Uterine smooth muscle cell (primary cell): Measurements from ENCODE around the gene PPP1CB. TPM values are rescaled to one million over a fixed set of nuclear protein-coding genes. Genes with fewer than 3 reads are reported as not detected.

Source experiments
- total RNA-seq: library from RNA; depleted of rRNA; stranded (reverse); fragments of >200 nt; gene quantifications from 2 replicates; pipeline ENCODE4 v1.2.3, GENCODE V29; 2014

Gene PPP1CB
- total RNA-seq = 260 and 278 TPM in 2 replicates

GRCh38 chr2:28751252-28751955, at the start of gene PPP1CB:
PPP1CB (plus strand) TSS chr2:28751830; CDS start chr2:28752125, 295 bp downstream.

GRCh38 chr2:28810384-28811285, 59.0 kb downstream of the PPP1CB start, which contains the start of gene SPDYA:
SPDYA (plus strand) TSS chr2:28810834; CDS start chr2:28816015, 5,181 bp downstream.

Other genes with a start within 250 kb of the PPP1CB start
- gene SPDYA, start 59.0 kb downstream of the PPP1CB start, total RNA-seq = 1.6 and 1.9 TPM in 2 replicates
- gene TRMT61B, start 118.5 kb downstream of the PPP1CB start, total RNA-seq = 13.6 and 14.7 TPM in 2 replicates
- gene WDR43, start 142.8 kb downstream of the PPP1CB start, total RNA-seq = 89.1 and 166 TPM in 2 replicates
- gene TOGARAM2, start 229.5 kb downstream of the PPP1CB start, total RNA-seq = under 0.01 and 0.11 TPM in 2 replicates